ENCODE results near the gene TWNK. TPM values are rescaled to one million over a fixed set of nuclear protein-coding genes. Genes with fewer than 3 reads are reported as not detected.
A peak's percentile ranks its signal among the peaks of the same experiment; 100 is the strongest.

TWNK gene
- total RNA-seq, 1 donor from 2014 or later = 11.5 TPM

DNA sequence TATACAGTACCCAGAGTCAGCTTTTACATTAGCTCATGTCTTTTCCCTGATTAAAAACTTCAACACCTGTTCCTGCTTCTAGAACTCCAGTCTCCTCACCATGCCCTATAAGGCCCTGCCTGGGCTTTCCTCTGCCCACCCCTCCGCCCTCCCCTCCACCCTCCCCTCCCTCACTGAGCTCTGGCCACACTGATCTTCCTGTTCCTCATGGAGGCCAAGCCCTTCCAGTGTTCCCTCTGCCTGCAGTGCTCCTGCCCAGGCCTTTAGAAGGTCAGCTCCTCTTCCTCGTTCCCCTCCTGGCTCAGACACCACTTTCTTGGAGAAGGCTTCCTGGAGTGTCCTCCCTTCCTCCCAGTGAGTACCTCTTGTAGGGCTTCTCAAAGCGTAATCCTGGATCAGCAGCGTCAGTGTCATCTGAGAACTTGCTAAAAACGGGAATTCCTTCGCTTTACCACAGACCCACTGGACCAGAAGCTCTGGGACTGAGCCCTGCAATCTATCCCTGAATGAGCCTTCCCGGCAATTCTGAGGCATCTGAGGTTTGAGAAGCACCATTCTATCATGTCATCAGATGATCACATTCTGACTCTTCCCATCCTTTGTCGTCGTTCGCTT is 39.9 kb downstream of the TWNK start:
- Histone ChIP-seq H3K27me3 (no peaks in the 10 kb centered on the region), H3K27ac (no peak overlapping the region), H3K36me3 (no peaks in the 10 kb centered on the region), H3K4me1 (peaks cover 7 to 8% of the 10 kb centered on the region in 2 donors), H3K4me3 (no peak overlapping the region), H3K9me3 (no peaks in the 10 kb centered on the region)
- DNase-seq (ENCODE audit: low spot score in 2 of 2) = no peak
- TF ChIP-seq, protein P1, sequence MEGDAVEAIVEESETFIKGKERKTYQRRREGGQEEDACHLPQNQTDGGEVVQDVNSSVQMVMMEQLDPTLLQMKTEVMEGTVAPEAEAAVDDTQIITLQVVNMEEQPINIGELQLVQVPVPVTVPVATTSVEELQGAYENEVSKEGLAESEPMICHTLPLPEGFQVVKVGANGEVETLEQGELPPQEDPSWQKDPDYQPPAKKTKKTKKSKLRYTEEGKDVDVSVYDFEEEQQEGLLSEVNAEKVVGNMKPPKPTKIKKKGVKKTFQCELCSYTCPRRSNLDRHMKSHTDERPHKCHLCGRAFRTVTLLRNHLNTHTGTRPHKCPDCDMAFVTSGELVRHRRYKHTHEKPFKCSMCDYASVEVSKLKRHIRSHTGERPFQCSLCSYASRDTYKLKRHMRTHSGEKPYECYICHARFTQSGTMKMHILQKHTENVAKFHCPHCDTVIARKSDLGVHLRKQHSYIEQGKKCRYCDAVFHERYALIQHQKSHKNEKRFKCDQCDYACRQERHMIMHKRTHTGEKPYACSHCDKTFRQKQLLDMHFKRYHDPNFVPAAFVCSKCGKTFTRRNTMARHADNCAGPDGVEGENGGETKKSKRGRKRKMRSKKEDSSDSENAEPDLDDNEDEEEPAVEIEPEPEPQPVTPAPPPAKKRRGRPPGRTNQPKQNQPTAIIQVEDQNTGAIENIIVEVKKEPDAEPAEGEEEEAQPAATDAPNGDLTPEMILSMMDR (IDR thresholded peaks at IDR 0.05) = no peak
- intact Hi-C loops (cut with DNase I) = no loop called here

DNA sequence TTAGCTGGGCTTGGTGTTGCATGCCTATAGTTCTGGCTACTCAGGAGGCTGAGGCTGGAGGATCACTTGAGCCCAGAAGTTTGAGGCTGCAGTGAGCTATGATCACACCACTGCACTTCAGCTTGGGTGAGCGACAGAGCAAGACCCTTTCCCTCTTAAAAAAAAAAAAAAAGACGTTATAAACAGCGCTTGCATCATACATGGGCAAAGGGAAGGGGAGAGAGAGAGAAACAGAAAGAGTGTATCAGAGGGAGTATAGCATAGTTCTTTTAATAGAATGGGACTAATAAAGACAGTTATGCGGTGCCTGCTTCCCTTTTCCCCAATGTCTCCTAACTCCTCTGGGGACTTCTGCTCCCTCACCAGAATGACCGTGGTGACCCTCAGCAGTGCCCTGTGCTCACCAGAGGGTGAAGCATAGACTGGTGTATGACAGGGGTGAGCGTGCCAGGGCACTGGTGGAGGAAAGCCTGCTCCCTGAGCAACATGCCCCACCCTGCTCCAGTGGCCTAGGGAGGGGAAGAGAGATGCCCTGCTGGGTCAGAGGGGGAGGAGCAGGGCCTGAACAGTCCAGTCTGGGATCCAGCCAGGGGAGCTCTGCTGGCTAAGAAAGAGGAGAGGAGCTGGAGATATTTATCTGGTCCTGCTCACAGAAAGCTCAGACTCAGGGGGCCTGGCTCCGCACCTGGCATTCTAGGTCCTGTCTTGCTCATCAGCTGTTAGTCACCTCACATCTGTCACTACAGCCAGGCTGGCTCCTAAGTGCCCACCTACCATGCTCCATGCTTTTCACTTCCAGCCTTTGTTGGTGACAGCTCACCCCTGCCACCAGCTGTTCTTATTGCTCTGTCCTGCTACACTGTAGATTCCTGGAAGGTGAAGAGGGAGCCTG is 41.3 kb downstream of the TWNK start:
- Histone ChIP-seq H3K4me1 (peaks cover 16 to 18% of the 10 kb centered on the region in 2 donors), H3K4me3 (no peak overlapping the region), H3K27me3 (no peaks in the 10 kb centered on the region), H3K27ac (no peak overlapping the region), H3K36me3 (no peaks in the 10 kb centered on the region), H3K9me3 (no peaks in the 10 kb centered on the region)
- intact Hi-C loops (cut with DNase I) = no loop called here
- TF ChIP-seq, protein P1 (IDR thresholded peaks at IDR 0.05) = no peak
- no peak for DNase-seq (ENCODE audit: low spot score in 2 of 2)

DNA sequence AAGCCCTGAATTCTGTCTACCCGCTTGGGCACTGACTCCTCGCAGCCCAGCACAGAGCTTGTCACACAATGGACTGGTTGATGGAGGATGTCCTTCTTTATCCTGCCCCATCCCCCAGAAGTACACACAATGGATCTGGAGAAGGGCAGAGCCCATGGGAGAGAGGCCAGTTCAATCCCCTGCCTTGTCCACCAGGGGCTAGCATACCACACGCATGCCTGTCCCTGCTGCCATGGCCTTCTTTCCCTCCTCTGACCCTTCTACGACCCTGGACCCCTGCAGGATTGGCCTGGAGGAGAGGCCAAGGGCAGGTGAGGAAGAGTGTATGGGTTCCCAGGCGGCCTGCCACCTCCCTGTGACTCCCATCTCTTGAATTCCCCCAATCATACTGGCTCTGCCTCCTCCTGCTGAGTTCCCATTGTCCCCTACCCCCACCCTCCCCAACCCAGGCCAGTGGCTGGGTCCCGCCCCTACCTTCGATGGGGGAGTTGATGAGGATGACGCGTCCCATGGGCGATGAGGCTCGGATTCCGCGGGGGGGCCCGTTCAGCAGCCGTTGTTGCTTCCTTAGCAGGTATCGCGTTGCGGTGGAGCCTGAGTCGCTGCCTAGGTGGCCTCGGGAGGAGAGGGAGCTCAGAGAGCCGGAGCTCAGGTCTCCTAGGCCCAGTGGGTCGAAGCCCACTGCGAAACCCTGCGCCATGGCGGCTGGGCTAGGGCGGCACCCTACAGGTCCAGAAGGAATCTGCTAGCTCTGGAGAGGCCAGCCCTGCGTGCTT is 42.4 kb downstream of the TWNK start:
- Histone ChIP-seq H3K27me3 (no peaks in the 10 kb centered on the region), H3K36me3 (peaks cover 4 to 5% of the 10 kb centered on the region in 2 donors), H3K4me1 (peaks cover 20 to 26% of the 10 kb centered on the region in 2 donors), H3K27ac (no peak overlapping the region), H3K4me3 (peak overlapping the region in 1 of 2 donors; percentile 92), H3K9me3 (no peaks in the 10 kb centered on the region)
- DNase-seq (ENCODE audit: low spot score in 2 of 2) = no peak
- TF ChIP-seq, protein P1 (IDR thresholded peaks at IDR 0.05) = no peak
- intact Hi-C loops (cut with DNase I) = loop anchor here (10.0 kb wide), 1 partner anchor 115 kb away; the partner anchor contains the start of gene SLF2

DNA sequence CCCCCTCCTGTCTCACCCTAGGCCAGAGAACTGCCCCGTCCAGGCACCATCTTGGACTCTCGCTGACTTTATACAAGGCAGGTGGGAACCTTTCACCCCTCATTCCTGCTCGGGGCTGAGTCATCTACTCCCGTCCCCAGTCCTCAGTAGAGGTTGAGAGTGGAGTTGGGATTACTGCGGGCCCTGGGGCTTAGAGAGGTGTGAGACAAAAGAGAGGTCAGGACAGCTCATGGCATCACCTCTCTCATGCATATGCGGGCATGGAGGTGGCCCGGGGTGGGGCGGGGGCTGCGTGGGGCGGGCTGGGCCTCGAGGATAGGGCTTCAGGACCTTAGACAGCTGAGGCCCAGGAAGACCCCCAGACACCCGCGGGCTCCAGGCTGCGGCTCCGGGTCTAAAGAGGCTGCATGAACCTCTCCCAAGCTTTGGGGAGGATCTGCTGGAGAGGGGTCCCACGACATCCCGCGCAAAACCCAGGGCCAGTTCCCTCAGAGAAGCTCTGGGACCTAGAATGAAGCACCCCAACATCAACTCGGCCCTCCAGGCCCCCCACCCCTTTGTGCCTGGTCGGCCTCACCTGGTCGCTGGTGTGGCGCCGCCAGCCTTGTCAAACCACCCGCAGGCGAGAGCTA is 43.3 kb downstream of the TWNK start:
- peak overlapping the region; percentile 99 for H3K27ac ChIP-seq
- H3K36me3 ChIP-seq = peaks cover 13 to 14% of the 10 kb centered on the region in 2 donors
- no peaks in the 10 kb centered on the region for H3K9me3 ChIP-seq
- H3K27me3 ChIP-seq = no peaks in the 10 kb centered on the region
- H3K4me1 ChIP-seq = peaks cover 20 to 30% of the 10 kb centered on the region in 2 donors
- DNase-seq (ENCODE audit: low spot score in 2 of 2) = no peak
- TF ChIP-seq, protein P1 (IDR thresholded peaks at IDR 0.05) = no peak
- H3K4me3 ChIP-seq = peak overlapping the region; percentile 72 to 92
- intact Hi-C loops (cut with DNase I) = loop anchor here (1.0 to 10.0 kb wide), 4 partner anchors 12 to 116 kb away; partner anchors contain the start of genes KAZALD1 and SLF2

Measured in ascending aorta (tissue), 2 donors.